Activated naive CD4-positive, alpha-beta T cell treated with anti-CD3 and anti-CD28 coated beads, Interleukin-2, amount 50 U/mL, for 24 hours (primary cell): Measurements from ENCODE around the gene CHD2.
"Not testable (repeated sequence)": the region's sequence is repeated elsewhere in the genome, so short reads cannot be mapped to it uniquely, and the experiment has no call there.

ENCODE experiments used
- H3K27ac Mint-ChIP-seq: one replicate; pipeline ENCODE4 v1.8.0; 2021; ENCODE audit warnings: mild to moderate bottlenecking, mixed read lengths
- H3K27me3 Mint-ChIP-seq: one replicate; pipeline ENCODE4 v1.8.0; 2021; ENCODE audit warnings: mixed read lengths
- H3K36me3 Mint-ChIP-seq: one replicate; pipeline ENCODE4 v1.8.0; 2021; ENCODE audit warnings: mixed read lengths
- H3K4me1 Mint-ChIP-seq: one replicate; pipeline ENCODE4 v1.8.0; 2021; ENCODE audit warnings: mixed read lengths
- H3K4me3 Mint-ChIP-seq: one replicate; pipeline ENCODE4 v1.8.0; 2021; ENCODE audit warnings: mild to moderate bottlenecking, mixed read lengths
- H3K9me3 Mint-ChIP-seq: one replicate; pipeline ENCODE4 v1.8.0; 2021; ENCODE audit warnings: mixed read lengths

The CHD2 gene

DNA sequence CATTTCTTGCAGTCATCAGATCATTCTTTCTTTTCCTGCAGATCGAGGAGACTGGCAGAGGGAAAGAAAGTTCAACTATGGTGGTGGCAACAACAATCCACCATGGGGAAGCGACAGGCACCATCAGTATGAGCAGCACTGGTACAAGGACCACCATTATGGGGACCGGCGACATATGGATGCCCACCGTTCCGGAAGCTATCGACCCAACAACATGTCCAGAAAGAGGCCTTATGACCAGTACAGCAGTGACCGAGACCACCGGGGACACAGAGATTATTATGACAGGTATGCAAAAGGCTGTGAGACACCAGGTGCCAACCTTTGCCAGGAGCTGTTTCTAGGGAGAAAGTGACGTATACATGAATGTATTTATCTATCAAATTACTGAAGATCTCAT lies 119.8 kb downstream of the CHD2 start:
- Mint-ChIP-seq H3K36me3 (peaks cover 53% of the 10 kb centered on the region), H3K4me1 (peaks cover 78% of the 10 kb centered on the region), H3K4me3 (no peak overlapping the region), H3K9me3 (no peaks in the 10 kb centered on the region), H3K27me3 (no peaks in the 10 kb centered on the region), H3K27ac (peak overlapping the region; percentile 86)

DNA sequence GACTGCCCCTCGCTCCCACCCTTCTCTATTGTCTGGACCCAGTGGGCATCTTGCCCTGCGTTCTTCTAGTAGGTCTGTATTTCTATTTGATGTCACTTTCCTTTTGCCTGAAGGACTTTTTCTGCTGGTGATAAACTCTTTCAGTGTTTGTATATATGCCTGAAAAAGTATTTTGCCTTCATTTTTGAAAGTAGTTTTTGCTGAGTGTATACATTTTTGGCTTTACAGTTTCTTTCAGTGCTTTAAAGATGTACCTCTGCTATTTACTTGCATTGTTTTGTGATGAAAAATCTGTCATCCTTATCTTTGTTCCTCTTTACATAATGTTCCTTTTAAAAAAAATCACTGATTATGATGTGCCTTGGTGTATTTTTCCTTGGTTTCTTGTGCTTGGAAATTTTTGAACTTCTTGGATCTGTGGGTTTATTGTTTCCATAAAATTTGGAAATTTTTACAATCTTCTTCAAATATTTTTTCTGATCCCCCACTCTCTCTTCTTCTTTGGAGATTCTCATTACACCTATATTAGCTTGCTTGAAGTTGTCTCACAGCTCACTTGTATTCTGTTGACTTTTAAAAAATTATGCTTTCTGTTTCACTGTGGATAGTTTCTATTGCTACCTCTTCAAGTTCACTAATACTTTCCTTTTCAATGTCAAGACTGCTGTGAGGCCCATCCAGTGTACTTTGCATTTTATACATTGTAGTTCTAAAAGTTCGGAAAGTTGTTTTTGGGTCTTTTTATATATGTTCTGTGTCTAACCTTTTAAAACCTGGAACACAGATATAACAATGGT lies 121.0 kb downstream of the CHD2 start:
- peak overlapping the region; percentile 71 for H3K4me3 Mint-ChIP-seq
- peak overlapping the region; percentile 91 for H3K27ac Mint-ChIP-seq
- H3K36me3 Mint-ChIP-seq = peaks cover 48% of the 10 kb centered on the region
- H3K9me3 Mint-ChIP-seq = no peaks in the 10 kb centered on the region
- H3K4me1 Mint-ChIP-seq = peaks cover 87% of the 10 kb centered on the region
- no peaks in the 10 kb centered on the region for H3K27me3 Mint-ChIP-seq

DNA sequence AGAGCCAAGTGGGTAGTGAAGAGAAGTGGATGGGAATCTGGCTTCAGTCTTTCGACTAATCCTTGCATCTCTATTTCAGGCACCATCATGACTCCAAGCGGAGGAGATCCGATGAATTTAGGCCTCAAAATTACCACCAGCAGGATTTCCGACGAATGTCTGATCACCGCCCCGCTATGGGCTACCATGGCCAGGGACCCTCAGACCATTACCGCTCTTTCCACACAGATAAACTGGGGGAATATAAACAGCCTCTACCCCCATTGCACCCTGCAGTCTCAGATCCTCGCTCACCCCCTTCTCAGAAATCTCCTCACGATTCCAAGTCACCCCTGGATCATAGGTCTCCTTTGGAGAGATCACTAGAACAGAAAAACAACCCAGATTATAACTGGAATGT lies 124.2 kb downstream of the CHD2 start:
- H3K36me3 Mint-ChIP-seq = peaks cover 36% of the 10 kb centered on the region
- no peaks in the 10 kb centered on the region for H3K9me3 Mint-ChIP-seq
- H3K4me3 Mint-ChIP-seq = no peak overlapping the region
- H3K27ac Mint-ChIP-seq = peak overlapping the region; percentile 91
- peaks cover 76% of the 10 kb centered on the region for H3K4me1 Mint-ChIP-seq
- H3K27me3 Mint-ChIP-seq = no peaks in the 10 kb centered on the region

DNA sequence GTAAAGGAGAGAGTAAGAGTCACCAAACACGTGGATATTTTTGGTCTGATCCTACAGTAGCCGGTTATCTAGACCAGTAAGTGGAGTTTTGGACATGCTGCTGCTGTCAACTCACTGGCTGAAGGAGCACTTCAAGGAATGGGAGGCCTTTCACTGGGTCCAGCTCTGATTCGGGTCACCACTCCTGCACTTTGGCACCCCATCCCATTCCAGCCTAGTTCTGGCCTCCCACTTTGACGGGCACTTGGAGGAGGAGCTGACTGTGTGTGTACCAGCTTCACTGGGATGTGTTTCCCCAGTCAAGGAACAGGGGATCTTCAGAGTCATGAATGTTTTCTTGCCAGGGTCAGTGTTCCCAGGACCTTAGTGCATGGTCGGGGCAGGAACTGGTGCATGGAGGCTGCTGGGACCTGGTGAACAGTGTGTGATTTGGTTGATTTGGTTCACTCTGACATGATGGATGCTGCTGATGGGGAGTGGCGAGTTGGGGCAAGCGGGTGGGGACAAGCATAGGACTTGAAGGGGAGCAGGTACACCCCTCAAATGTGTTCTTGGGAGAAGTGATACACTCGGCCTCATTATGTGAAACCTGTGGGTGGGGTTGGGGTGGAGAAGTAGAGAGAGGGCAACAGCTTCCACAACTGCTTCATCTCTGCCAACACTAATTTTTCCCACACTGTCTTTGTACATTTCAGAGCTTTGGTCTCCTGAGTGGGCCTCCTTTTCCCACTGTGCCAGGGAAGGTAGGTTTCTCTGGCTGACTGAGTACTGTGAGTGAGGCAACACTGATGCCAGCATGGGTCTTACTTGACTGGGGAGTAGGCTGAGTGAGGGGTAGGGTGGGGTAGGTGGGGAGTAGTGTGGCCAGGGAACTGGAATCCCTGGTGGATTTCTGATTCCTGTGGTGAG lies 124.8 kb downstream of the CHD2 start:
- Mint-ChIP-seq H3K27me3 (no peaks in the 10 kb centered on the region), H3K27ac (peak overlapping the region; percentile 91), H3K4me3 (no peak overlapping the region), H3K36me3 (peaks cover 34% of the 10 kb centered on the region), H3K4me1 (peaks cover 78% of the 10 kb centered on the region), H3K9me3 (no peaks in the 10 kb centered on the region)

DNA sequence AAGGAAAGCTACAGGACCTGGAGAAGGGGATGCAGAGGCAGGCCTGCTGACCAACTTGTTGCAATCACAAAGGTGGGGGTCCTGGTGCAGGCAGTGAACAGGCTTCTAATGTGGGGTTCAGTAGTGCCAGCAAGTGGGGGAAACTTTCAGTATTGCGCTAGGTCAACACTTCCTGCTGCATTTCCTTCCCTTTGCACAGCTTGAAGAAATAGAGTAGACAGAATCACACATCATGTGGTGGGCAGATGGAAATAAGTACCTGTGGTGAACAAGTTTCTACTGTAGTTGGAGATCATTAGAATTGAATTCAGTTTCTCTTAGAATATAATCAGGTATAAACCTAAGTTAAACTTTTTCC lies 125.5 kb downstream of the CHD2 start:
- no peaks in the 10 kb centered on the region for H3K27me3 Mint-ChIP-seq
- no peak overlapping the region for H3K4me3 Mint-ChIP-seq

DNA sequence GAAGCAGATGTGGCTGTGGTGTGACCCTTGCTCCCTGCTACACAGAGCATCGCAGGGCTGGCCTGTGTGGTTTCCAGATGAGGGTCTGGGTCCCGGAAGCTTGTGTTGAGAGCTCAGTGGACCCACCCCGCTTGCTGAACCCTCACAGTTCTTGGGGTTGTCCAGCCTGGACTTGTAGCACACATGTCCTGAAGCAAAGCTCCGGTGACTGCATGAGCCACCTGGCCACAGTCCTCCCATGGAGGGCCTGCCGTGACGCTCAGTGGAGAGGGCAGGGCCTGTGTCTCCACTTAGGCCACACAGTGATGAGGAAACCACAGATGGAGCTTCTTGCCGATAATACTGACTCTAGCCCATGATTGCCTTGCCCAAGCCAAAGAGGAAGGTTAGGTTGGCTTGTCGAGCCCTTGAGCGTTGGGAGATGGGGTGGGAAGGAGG lies 126.3 kb downstream of the CHD2 start:
- H3K36me3 Mint-ChIP-seq = peaks cover 23% of the 10 kb centered on the region
- H3K27ac Mint-ChIP-seq = peak overlapping the region; percentile 90
- no peaks in the 10 kb centered on the region for H3K27me3 Mint-ChIP-seq
- H3K9me3 Mint-ChIP-seq = no peaks in the 10 kb centered on the region
- H3K4me1 Mint-ChIP-seq = peaks cover 73% of the 10 kb centered on the region
- no peak overlapping the region for H3K4me3 Mint-ChIP-seq

More for the DNA sequence above, 125.5 kb downstream of the CHD2 start:
- H3K36me3 Mint-ChIP-seq = peaks cover 29% of the 10 kb centered on the region
- no peaks in the 10 kb centered on the region for H3K9me3 Mint-ChIP-seq
- H3K27ac Mint-ChIP-seq = peak overlapping the region; percentile 90
- peaks cover 78% of the 10 kb centered on the region for H3K4me1 Mint-ChIP-seq

DNA sequence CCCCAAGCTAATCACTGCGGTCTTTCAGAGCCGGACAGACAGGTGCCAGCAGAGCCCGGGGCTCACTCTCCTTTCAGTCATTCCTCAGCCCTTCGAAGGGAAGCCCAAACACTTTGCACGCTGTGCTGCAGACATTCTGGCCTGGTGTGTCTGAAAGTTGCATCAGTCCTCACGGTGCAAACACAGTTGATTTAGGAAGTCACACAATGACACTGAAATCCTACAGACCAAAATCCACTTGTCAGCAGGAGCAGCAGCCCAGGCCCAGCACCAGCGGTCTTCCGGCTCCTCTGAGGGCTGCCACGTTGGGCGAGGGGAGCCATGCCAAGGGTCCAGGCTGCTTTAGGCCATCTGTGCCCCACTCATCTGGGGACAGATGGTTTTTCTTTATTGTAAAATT lies 127.3 kb downstream of the CHD2 start:
- Mint-ChIP-seq H3K4me3 (no peak overlapping the region), H3K27ac (no peak overlapping the region), H3K36me3 (peaks cover 20% of the 10 kb centered on the region), H3K4me1 (peaks cover 63% of the 10 kb centered on the region), H3K9me3 (no peaks in the 10 kb centered on the region), H3K27me3 (no peaks in the 10 kb centered on the region)

DNA sequence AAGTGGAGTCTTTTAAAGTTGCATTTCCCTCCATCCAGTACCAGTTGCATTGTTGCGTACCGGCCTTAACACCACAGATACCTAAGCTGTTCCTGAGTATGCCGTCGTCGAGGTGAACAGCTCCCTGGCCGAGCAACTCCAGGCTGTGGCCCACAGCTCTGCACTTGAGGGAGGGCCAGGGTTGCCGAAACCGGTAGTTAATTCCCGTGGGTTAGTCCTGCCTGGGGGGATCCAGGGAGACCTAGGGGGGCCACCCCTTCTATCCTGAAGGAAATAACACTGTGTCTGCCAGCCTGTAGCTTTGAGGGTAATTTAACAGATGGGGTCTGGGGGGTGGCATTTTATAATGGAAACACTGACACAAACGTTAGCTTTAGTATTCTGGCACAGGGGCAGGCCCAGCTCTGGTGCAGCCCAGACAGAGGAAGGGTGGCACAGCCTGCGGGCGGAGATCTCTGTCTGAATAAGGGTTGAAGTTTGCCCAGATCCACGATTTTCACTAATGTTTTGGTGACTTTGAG lies 128.0 kb downstream of the CHD2 start:
- Mint-ChIP-seq H3K4me3 (no peak overlapping the region), H3K9me3 (no peaks in the 10 kb centered on the region), H3K36me3 (peaks cover 13% of the 10 kb centered on the region), H3K27me3 (no peaks in the 10 kb centered on the region), H3K4me1 (peaks cover 55% of the 10 kb centered on the region), H3K27ac (peak overlapping the region; percentile 77)

DNA sequence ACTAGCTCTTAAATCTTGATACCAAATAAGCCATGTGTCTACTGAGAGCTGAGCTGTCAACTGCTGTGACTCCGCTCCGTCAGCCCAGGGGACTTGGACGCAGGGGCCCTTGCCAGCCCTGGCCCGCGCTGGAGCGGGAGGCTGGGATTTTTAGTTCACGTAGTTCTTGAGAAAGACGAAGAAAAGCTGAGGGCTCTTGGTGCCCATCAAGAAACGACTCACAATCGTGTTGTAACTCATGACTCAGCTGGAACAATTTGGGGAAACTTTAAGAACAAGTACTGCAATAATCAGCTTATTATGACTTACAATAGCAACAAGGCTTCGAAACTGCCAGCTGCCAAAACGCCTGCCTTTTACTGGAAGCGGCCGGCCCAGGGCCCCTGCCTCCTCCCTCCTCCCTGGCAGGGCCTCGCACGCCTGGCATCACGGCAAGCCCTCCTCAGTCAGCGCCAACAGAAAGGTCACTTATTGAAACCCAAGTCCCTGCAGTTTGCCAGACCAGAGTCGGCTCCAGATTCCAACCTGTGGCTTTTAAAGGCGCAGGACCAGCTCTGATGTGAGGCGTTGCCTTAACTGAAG lies 128.6 kb downstream of the CHD2 start:
- H3K9me3 Mint-ChIP-seq = no peaks in the 10 kb centered on the region
- peak overlapping the region; percentile 77 for H3K27ac Mint-ChIP-seq
- no peak overlapping the region for H3K4me3 Mint-ChIP-seq
- no peaks in the 10 kb centered on the region for H3K27me3 Mint-ChIP-seq
- H3K4me1 Mint-ChIP-seq = peaks cover 50% of the 10 kb centered on the region
- peaks cover 9% of the 10 kb centered on the region for H3K36me3 Mint-ChIP-seq

DNA sequence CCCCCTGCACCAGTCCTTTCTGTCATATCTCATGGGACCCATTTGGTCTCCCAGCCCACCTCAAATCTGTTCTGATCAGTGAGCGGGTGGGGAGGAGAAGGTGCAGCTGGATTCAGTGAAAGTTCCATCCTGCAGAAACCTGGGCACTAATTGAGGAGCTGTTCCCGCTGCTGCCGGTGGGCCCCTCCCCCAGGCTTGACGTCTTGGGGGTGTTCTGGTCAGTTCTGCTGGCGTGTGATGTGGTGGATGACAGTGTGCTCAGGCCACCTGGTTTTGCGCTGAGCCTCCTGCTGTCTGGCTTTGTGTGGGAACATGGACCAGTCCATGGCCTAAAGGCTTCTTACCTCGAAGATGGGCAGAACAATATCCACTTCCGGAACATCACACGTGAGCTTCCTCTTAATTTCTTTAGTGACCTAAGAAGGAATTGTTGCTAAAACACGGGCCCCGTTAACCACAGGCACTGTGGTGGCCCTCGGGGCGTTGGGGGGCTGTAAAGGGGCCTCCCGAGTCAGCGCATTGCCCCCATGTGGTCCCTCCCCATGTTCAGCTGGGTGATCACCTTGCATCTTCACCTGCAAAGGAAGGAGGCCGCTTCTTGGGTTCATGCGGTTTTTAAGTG lies 129.2 kb downstream of the CHD2 start:
- Mint-ChIP-seq H3K27ac (peak overlapping the region; percentile 80), H3K27me3 (no peaks in the 10 kb centered on the region), H3K4me1 (peaks cover 44% of the 10 kb centered on the region), H3K36me3 (peaks cover 8% of the 10 kb centered on the region), H3K9me3 (no peaks in the 10 kb centered on the region), H3K4me3 (no peak overlapping the region)

DNA sequence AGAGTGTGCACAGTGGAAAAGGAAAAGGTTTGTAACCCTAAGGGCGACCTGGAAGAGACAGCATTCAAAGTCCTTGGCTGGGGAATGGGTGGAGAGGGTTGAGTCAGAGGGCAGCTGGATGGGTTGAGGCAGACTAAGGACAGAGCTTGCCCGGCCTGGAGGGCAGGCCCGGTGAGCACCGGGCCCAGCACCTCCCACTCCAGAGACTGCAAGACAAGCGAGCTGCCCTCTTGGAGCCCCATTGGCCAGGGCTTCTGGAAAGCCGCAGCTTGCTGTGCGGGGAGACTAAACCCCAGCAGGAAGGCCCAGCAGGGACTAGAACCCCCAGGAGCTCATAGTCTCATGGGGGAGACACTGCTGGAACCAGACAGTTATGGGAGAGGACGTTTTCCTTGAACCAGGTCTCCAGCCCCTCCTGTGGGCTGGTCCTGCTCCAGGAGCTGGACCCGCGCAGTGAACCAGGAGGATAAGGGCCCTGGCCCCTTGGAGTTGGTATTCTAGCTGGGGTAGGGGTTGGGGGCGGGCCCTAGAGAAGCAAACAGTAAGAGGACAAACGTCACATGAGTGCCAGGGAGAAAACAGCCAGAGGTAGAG lies 129.8 kb downstream of the CHD2 start:
- Mint-ChIP-seq H3K36me3 (peaks cover 5% of the 10 kb centered on the region), H3K27ac (peak overlapping the region; percentile 80), H3K4me3 (no peak overlapping the region), H3K27me3 (no peaks in the 10 kb centered on the region), H3K4me1 (peaks cover 38% of the 10 kb centered on the region), H3K9me3 (no peaks in the 10 kb centered on the region)

DNA sequence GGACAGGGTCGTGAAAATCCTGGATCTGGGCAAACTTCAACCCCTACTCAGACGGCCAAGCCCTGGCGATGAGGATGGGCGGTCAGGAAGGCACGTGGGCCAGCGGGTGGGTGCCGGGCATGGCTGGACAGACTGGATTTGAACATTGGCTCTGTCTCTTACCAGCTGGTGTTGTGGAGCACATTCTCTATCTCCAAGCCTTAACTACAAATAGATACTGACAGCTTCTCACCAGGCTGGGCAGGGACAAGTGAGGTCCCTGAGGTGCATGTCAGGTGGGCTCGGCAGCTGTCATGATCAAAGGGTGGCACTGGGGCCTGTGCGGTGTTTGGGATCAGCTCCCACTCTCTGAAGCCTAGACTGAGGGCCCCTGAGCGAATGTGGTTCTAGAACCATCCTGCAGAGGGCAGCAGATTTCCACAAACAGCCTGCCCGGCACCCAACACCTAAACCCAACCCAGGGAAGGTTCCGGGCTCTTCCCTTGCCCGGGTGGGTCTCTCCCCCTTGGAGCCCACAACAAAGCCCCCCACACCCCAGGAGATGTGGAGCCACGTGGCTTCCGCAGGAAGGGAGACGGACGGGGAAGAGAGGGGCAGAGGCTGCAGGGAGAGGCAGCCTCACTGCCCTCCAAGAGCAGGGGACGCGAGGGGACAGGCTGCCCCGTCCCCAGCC lies 130.4 kb downstream of the CHD2 start:
- no peak overlapping the region for H3K4me3 Mint-ChIP-seq
- H3K27ac Mint-ChIP-seq = peak overlapping the region; percentile 46
- peaks cover 31% of the 10 kb centered on the region for H3K4me1 Mint-ChIP-seq
- no peaks in the 10 kb centered on the region for H3K27me3 Mint-ChIP-seq
- H3K9me3 Mint-ChIP-seq = no peaks in the 10 kb centered on the region
- H3K36me3 Mint-ChIP-seq = peaks cover 2% of the 10 kb centered on the region

DNA sequence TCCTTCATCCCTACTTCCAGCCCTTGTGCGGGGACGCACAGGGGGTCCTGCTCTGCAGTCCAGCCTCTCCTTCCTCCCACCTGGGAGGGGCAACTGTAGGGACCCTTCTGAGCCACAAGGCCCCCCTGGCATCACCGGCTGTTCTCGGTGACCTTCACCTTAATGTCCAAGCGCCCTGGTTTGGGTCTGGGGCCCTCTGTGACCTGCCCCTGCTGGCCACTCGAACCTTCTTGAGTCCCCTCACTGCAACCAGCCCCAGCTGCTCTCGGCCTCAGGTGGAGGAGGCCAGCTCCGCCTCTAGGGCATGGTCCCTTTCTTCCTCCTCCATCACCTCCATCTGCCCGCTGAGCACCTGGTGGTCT lies 131.0 kb downstream of the CHD2 start:
- Mint-ChIP-seq H3K9me3 (no peaks in the 10 kb centered on the region), H3K27ac (no peak overlapping the region), H3K36me3 (peaks cover 2% of the 10 kb centered on the region)

DNA sequence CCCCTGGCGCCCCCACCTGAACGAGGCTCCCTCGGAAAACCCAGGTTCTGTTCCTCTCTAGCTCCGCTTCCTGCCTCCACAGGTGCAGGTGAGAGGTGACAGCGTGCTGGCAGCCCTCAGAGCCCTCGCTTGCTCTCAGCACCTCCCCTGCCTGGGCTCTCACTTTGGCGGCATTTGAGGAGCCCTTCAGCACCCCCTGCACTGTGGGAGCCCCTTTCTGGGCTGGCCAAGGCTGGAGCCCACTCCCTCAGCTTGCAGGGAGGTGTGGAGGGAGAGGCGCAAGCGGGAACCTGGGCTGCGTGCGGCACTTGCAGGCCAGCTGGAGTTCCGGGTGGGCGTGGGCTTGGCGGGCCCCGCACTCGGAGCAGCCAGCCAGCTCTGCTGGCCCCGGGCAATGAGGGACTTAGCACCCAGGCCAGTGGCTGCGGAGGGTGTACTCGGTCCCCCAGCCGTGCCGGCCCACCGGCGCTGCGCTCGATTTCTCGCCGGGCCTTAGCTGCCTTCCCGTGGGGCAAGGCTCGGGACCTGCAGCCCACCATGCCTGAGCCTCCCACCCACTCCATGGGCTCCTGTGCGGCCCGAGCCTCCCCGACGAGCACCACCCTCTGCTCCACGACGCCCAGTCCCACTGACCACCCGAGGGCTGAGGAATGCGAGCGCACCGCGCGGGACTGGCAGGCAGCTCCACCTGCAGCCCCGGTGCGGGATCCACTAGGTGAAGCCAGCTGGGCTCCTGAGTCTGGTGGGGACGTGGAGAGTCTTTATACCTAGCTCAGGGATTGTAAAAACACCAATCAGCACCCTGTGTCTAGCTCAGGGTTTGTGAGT lies 131.6 kb downstream of the CHD2 start:
- H3K9me3 Mint-ChIP-seq, H3K36me3 Mint-ChIP-seq, H3K4me3 Mint-ChIP-seq, H3K27me3 Mint-ChIP-seq, H3K27ac Mint-ChIP-seq: not testable (repeated sequence)
- H3K4me1 Mint-ChIP-seq = peaks cover 27% of the 10 kb centered on the region

More for the DNA sequence above, 131.0 kb downstream of the CHD2 start:
- Mint-ChIP-seq H3K4me1 (peaks cover 31% of the 10 kb centered on the region), H3K4me3 (no peak overlapping the region), H3K27me3 (peaks cover 1% of the 10 kb centered on the region)
